Calu3 (cell line): ENCODE measurements around the gene TCF4. TPM values are rescaled to one million over a fixed set of nuclear protein-coding genes. Genes with fewer than 3 reads are reported as not detected.

Experiments
- BruUV-seq: library from RNA; stranded (reverse); fragments of 400-500 nt; replicated peaks from 2 replicates; lab custom pipeline; 2021; lab: Mats Ljungman, UMichigan
- CTCF ChIA-PET: fragments of 300-600 bp; sonication (Branson Sonifier 250); formaldehyde crosslinking; loops from one replicate; lab custom pipeline; 2022; ENCODE audit warnings: antibody characterized with exemption; lab: Charles Lee
- DNase-seq: peaks from one replicate; pipeline ENCODE4 v3.0.0; 2022
- H3K27ac Mint-ChIP-seq: one replicate; pipeline ENCODE4 v1.8.0; 2022; ENCODE audit warnings: mixed read lengths; ENCODE audit not compliant: unreplicated experiment
- H3K27me3 Mint-ChIP-seq: one replicate; pipeline ENCODE4 v1.8.0; 2022; ENCODE audit warnings: mixed read lengths; ENCODE audit not compliant: unreplicated experiment
- H3K36me3 Mint-ChIP-seq: one replicate; pipeline ENCODE4 v1.8.0; 2022; ENCODE audit warnings: mild to moderate bottlenecking, moderate library complexity, mixed read lengths; ENCODE audit not compliant: insufficient read depth, unreplicated experiment
- H3K4me1 Mint-ChIP-seq: one replicate; pipeline ENCODE4 v1.8.0; 2022; ENCODE audit warnings: mild to moderate bottlenecking, low read depth, mixed read lengths; ENCODE audit not compliant: unreplicated experiment
- H3K4me3 Mint-ChIP-seq: one replicate; pipeline ENCODE4 v1.8.0; 2022; ENCODE audit warnings: mild to moderate bottlenecking, low read depth, moderate library complexity, mixed read lengths; ENCODE audit not compliant: unreplicated experiment
- H3K9me3 Mint-ChIP-seq: one replicate; pipeline ENCODE4 v1.8.0; 2022; ENCODE audit warnings: low read depth, mixed read lengths; ENCODE audit not compliant: unreplicated experiment
- CTCF ChIP-seq: fragments of 200-600 bp; IDR thresholded peaks from one replicate; pipeline ENCODE4 v1.8.0; 2022; ENCODE audit warnings: antibody characterized with exemption; ENCODE audit not compliant: unreplicated experiment
- intact Hi-C: fragments of 100-400 bp; cut with micrococcal nuclease; formaldehyde crosslinking; loops from one replicate; pipeline ENCODE4 v1.10.0; 2022; ENCODE audit not compliant: unreplicated experiment
- total RNA-seq: library from RNA; stranded (reverse); gene quantifications from 2 replicates; pipeline ENCODE4 v1.2.3, GENCODE V29; 2022

The TCF4 gene
- total RNA-seq, 1 experiment from 2014 or later = 0.21 TPM

- no peak overlapping the region for H3K27ac Mint-ChIP-seq
- TF ChIP-seq CTCF = no peak
- H3K27me3 Mint-ChIP-seq = no peaks in the 10 kb centered on the region
- no peak overlapping the region for H3K4me3 Mint-ChIP-seq
- intact Hi-C loops = no loop called here
- no TSS peak for BruUV-seq
- no peaks in the 10 kb centered on the region for H3K9me3 Mint-ChIP-seq
- DNase-seq = no peak
- no peaks in the 10 kb centered on the region for H3K36me3 Mint-ChIP-seq
- CTCF ChIA-PET = no interaction called here
- H3K4me1 Mint-ChIP-seq = no peaks in the 10 kb centered on the region
Measured at GRCh38 chr18:55546851-55547704, 40.9 kb downstream of the TCF4 start.

GRCh38 chr18:55544014-55544413 lies 44.0 kb downstream of the TCF4 start:
- intact Hi-C loops = no loop called here
- no peak for DNase-seq
- Mint-ChIP-seq H3K27me3 (no peaks in the 10 kb centered on the region), H3K4me1 (no peaks in the 10 kb centered on the region), H3K9me3 (no peaks in the 10 kb centered on the region), H3K4me3 (no peak overlapping the region), H3K36me3 (no peaks in the 10 kb centered on the region), H3K27ac (no peak overlapping the region)
- BruUV-seq = no TSS peak
- no peak for TF ChIP-seq CTCF
- CTCF ChIA-PET = no interaction called here

GRCh38 chr18:55543130-55543704 lies 44.8 kb downstream of the TCF4 start:
- no TSS peak for BruUV-seq
- Mint-ChIP-seq H3K9me3 (no peaks in the 10 kb centered on the region), H3K4me1 (no peaks in the 10 kb centered on the region), H3K4me3 (no peak overlapping the region), H3K27me3 (no peaks in the 10 kb centered on the region), H3K36me3 (no peaks in the 10 kb centered on the region), H3K27ac (no peak overlapping the region)
- TF ChIP-seq CTCF = no peak
- CTCF ChIA-PET = no interaction called here
- intact Hi-C loops = no loop called here
- DNase-seq = no peak

GRCh38 chr18:55541571-55541970 lies 46.4 kb downstream of the TCF4 start:
- Mint-ChIP-seq H3K4me3 (no peak overlapping the region), H3K4me1 (no peaks in the 10 kb centered on the region), H3K36me3 (no peaks in the 10 kb centered on the region), H3K9me3 (no peaks in the 10 kb centered on the region), H3K27me3 (no peaks in the 10 kb centered on the region), H3K27ac (no peak overlapping the region)
- intact Hi-C loops = no loop called here
- BruUV-seq = no TSS peak
- TF ChIP-seq CTCF = no peak
- no peak for DNase-seq
- CTCF ChIA-PET = no interaction called here
